ENCODE results near the gene MAP2K4.
A peak's percentile ranks its signal among the peaks of the same experiment; 100 is the strongest.
"Not testable (repeated sequence)": the region's sequence is repeated elsewhere in the genome, so short reads cannot be mapped to it uniquely, and the experiment has no call there.

MAP2K4 gene

GRCh38 chr17:12020642-12021622 is at the start of gene MAP2K4:
Gene MAP2K4 (plus strand): TSS chr17:12020877. CDS start chr17:12020887, 10 bp downstream.
- DNase-seq: peak; percentile 80

GRCh38 chr17:11972741-11973140 is 47.9 kb upstream of the MAP2K4 start:
- DNase-seq: not testable (repeated sequence)

- DNase-seq: no peak
Measured at GRCh38 chr17:11979795-11980194, 40.9 kb upstream of the MAP2K4 start.

- DNase-seq: no peak
Measured at GRCh38 chr17:11980813-11981212, 39.9 kb upstream of the MAP2K4 start.

- no peak for DNase-seq
Measured at GRCh38 chr17:11981862-11982261, 38.8 kb upstream of the MAP2K4 start.

GRCh38 chr17:11986179-11986941 is 34.3 kb upstream of the MAP2K4 start:
- no peak for DNase-seq

GRCh38 chr17:11986942-11987329 is 33.7 kb upstream of the MAP2K4 start:
- peak; percentile 49 for DNase-seq

- DNase-seq: no peak
Measured at GRCh38 chr17:11990363-11990983, 30.2 kb upstream of the MAP2K4 start.

GRCh38 chr17:11991461-11991860 is 29.2 kb upstream of the MAP2K4 start:
- no peak for DNase-seq

- DNase-seq: peak; percentile 63
Measured at GRCh38 chr17:11996722-11997146, 23.9 kb upstream of the MAP2K4 start.

- DNase-seq: peak; percentile 96
Measured at GRCh38 chr17:11997147-11997971, 23.3 kb upstream of the MAP2K4 start, which contains the start of gene ZNF18. Gene ZNF18 (minus strand): TSS chr17:11997475. CDS start chr17:11992829, 4,646 bp downstream.

- no peak for DNase-seq
Measured at GRCh38 chr17:11997972-11998233, 22.8 kb upstream of the MAP2K4 start.

GRCh38 chr17:11999696-12000095 is 21.0 kb upstream of the MAP2K4 start:
- no peak for DNase-seq

- no peak for DNase-seq
Measured at GRCh38 chr17:12007466-12007865, 13.2 kb upstream of the MAP2K4 start.

- peak; percentile 25 for DNase-seq
Measured at GRCh38 chr17:12021623-12022140, 1.0 kb downstream of the MAP2K4 start.

GRCh38 chr17:12022310-12022709 is 1.6 kb downstream of the MAP2K4 start:
- no peak for DNase-seq

- no peak for DNase-seq
Measured at GRCh38 chr17:12024327-12024726, 3.6 kb downstream of the MAP2K4 start.

- DNase-seq: no peak
Measured at GRCh38 chr17:12027658-12028057, 7.0 kb downstream of the MAP2K4 start.

GRCh38 chr17:12028611-12029010 is 7.9 kb downstream of the MAP2K4 start:
- DNase-seq: no peak

- DNase-seq: no peak
Measured at GRCh38 chr17:12034538-12034937, 13.9 kb downstream of the MAP2K4 start.

GRCh38 chr17:12035673-12036072 is 15.0 kb downstream of the MAP2K4 start:
- no peak for DNase-seq

- no peak for DNase-seq
Measured at GRCh38 chr17:12037970-12038369, 17.3 kb downstream of the MAP2K4 start.

Measured in NCI-H1105 treated with DMSO at 0.1 percent for 48 hours (cell line).